GM21367 (cell line): Measurements from ENCODE around the gene TRAPPC2B.
A peak's percentile ranks its signal among the peaks of the same experiment; 100 is the strongest.

Source experiments
- ATAC-seq: cut with Tn5 transposase; IDR thresholded peaks from one replicate; pipeline ENCODE4 v1.9.1; 2021; ENCODE audit not compliant: unreplicated experiment

TRAPPC2B gene

GRCh38 chr19:57362997-57363687, at the start of gene TRAPPC2B, which contains the start of gene ZNF547:
TSS of gene TRAPPC2B (plus strand) at chr19:57363551. CDS start at chr19:57364834, 1,283 bp downstream.
TSS of gene ZNF547 (plus strand) at chr19:57363551. CDS start at chr19:57368556, 5,005 bp downstream.
- peak; percentile 91 for ATAC-seq

- ATAC-seq: no peak
Measured at GRCh38 chr19:57314146-57314545, 49.2 kb upstream of the TRAPPC2B start.

- no peak for ATAC-seq
Measured at GRCh38 chr19:57317503-57317902, 45.8 kb upstream of the TRAPPC2B start.

GRCh38 chr19:57319869-57320179, 43.5 kb upstream of the TRAPPC2B start:
- ATAC-seq: no peak

- ATAC-seq: peak; percentile 98
Measured at GRCh38 chr19:57320180-57321084, 42.9 kb upstream of the TRAPPC2B start, which contains the start of gene ZNF543. TSS of gene ZNF543 (plus strand) at chr19:57320472. CDS start at chr19:57320854, 382 bp downstream.

GRCh38 chr19:57321116-57321515, 42.2 kb upstream of the TRAPPC2B start:
- no peak for ATAC-seq

GRCh38 chr19:57321751-57322150, 41.6 kb upstream of the TRAPPC2B start:
- ATAC-seq: no peak

GRCh38 chr19:57324992-57325391, 38.4 kb upstream of the TRAPPC2B start:
- ATAC-seq: no peak

GRCh38 chr19:57327993-57328392, 35.4 kb upstream of the TRAPPC2B start:
- ATAC-seq: no peak

GRCh38 chr19:57334191-57334590, 29.2 kb upstream of the TRAPPC2B start:
- no peak for ATAC-seq

GRCh38 chr19:57338877-57339276, 24.5 kb upstream of the TRAPPC2B start:
- ATAC-seq: no peak

- no peak for ATAC-seq
Measured at GRCh38 chr19:57342582-57342981, 20.8 kb upstream of the TRAPPC2B start.

- ATAC-seq: no peak
Measured at GRCh38 chr19:57348136-57348535, 15.2 kb upstream of the TRAPPC2B start.

- ATAC-seq: peak; percentile 92
Measured at GRCh38 chr19:57350877-57351805, 12.2 kb upstream of the TRAPPC2B start, which contains the start of gene ZNF304. TSS of gene ZNF304 (plus strand) at chr19:57351271. CDS start at chr19:57351665, 394 bp downstream.

- ATAC-seq: no peak
Measured at GRCh38 chr19:57351867-57352266, 11.5 kb upstream of the TRAPPC2B start.

- no peak for ATAC-seq
Measured at GRCh38 chr19:57355916-57356315, 7.4 kb upstream of the TRAPPC2B start.

- ATAC-seq: no peak
Measured at GRCh38 chr19:57357406-57357805, 5.9 kb upstream of the TRAPPC2B start.

GRCh38 chr19:57359300-57359699, 4.1 kb upstream of the TRAPPC2B start:
- ATAC-seq: no peak

GRCh38 chr19:57362419-57362818, 932 bp upstream of the TRAPPC2B start:
- ATAC-seq: no peak

GRCh38 chr19:57363688-57364181, 384 bp downstream of the TRAPPC2B start:
- ATAC-seq: no peak

GRCh38 chr19:57366776-57367175, 3.4 kb downstream of the TRAPPC2B start:
- no peak for ATAC-seq
